Activated T-cell treated with anti-CD3 and anti-CD28 coated beads, Interleukin-2, amount 50 U/mL, for 72 hours (primary cell): ENCODE data around the gene HECTD4. TPM values are rescaled to one million over a fixed set of nuclear protein-coding genes. Genes with fewer than 3 reads are reported as not detected.
"Not testable (repeated sequence)": the region's sequence is repeated elsewhere in the genome, so short reads cannot be mapped to it uniquely, and the experiment has no call there.

Experiments used
- ATAC-seq, 2 donors: fragments of 150-1000 bp; cut with Tn5 transposase; replicated peaks in 1 of 2; 2 replicates each; pipeline ENCODE4 v1.10.0; 2021; ENCODE audit warnings: moderate library complexity in 2 of 2, mild to moderate bottlenecking in 1 of 2
- DNase-seq, 2 donors: peaks; one replicate each; pipeline ENCODE4 v3.0.0; 2021 to 2022; ENCODE audit warnings: mixed read lengths in 1 of 2
- H3K27ac Mint-ChIP-seq: one replicate; pipeline ENCODE4 v1.8.0; 2022; ENCODE audit warnings: mild to moderate bottlenecking, moderate library complexity, mixed read lengths
- H3K27me3 Mint-ChIP-seq: one replicate; pipeline ENCODE4 v1.8.0; 2022; ENCODE audit warnings: low read depth, mixed read lengths
- H3K36me3 Mint-ChIP-seq, 2 donors: one replicate each; pipeline ENCODE4 v1.8.0; 2022; ENCODE audit warnings: mixed read lengths in 2 of 2, mild to moderate bottlenecking in 1 of 2; ENCODE audit not compliant: insufficient read depth in 2 of 2
- H3K4me1 Mint-ChIP-seq: one replicate; pipeline ENCODE4 v1.8.0; 2022; ENCODE audit warnings: low read depth, mixed read lengths
- H3K4me3 Mint-ChIP-seq, 2 donors: one replicate each; pipeline ENCODE4 v1.8.0; 2022; ENCODE audit warnings: mild to moderate bottlenecking in 2 of 2, mixed read lengths in 2 of 2, moderate library complexity in 2 of 2
- H3K9me3 Mint-ChIP-seq, 2 donors: one replicate each; pipeline ENCODE4 v1.8.0; 2022; ENCODE audit warnings: mixed read lengths in 2 of 2
- total RNA-seq, 2 donors: library from RNA; stranded (reverse); gene quantifications; one replicate each; pipeline ENCODE4 v1.2.3, GENCODE V29; 2022

The HECTD4 gene
- total RNA-seq, 2 donors from 2014 or later, result 39.6 to 43.3 TPM

GRCh38 chr12:112357214-112357613 is 25.0 kb downstream of the HECTD4 start:
- Mint-ChIP-seq H3K36me3 (no peaks in the 10 kb centered on the region), H3K4me1 (peaks cover 19% of the 10 kb centered on the region), H3K9me3 (no peaks in the 10 kb centered on the region), H3K27ac (peak overlapping the region; percentile 54), H3K27me3 (no peaks in the 10 kb centered on the region), H3K4me3 (no peak overlapping the region)
- DNase-seq, result no peak
- no peak for ATAC-seq

DNA sequence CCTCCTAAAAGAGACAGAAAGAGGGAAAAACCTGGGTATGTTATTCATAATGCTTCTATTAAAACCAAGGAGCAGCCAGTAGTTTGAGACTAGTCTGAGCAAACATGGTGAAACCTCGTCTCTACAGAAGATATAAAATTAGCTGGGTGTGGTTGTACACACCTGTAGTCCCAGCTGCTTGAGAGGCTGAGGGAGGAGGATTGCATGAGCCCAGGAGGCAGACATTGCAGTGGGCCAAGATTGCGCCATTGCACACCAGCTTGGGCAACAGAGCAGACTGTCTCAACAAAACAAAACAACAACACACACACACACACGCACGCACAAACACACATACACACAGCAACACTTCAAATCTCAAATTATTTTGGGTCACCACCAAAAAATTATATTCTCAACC is 27.8 kb downstream of the HECTD4 start:
- no peaks in the 10 kb centered on the region for H3K9me3 Mint-ChIP-seq
- ATAC-seq (no peak), DNase-seq (no peak)
- H3K27me3 Mint-ChIP-seq, result no peaks in the 10 kb centered on the region
- no peak overlapping the region for H3K4me3 Mint-ChIP-seq
- no peaks in the 10 kb centered on the region for H3K36me3 Mint-ChIP-seq
- H3K27ac Mint-ChIP-seq, result no peak overlapping the region
- peaks cover 19% of the 10 kb centered on the region for H3K4me1 Mint-ChIP-seq

- H3K36me3 Mint-ChIP-seq, result no peaks in the 10 kb centered on the region
- ATAC-seq (no peak), DNase-seq (no peak)
- H3K27ac Mint-ChIP-seq, result no peak overlapping the region
- H3K9me3 Mint-ChIP-seq, result no peaks in the 10 kb centered on the region
- peaks cover 19% of the 10 kb centered on the region for H3K4me1 Mint-ChIP-seq
- H3K27me3 Mint-ChIP-seq, result no peaks in the 10 kb centered on the region
- H3K4me3 Mint-ChIP-seq, result no peak overlapping the region
Measured at GRCh38 chr12:112353393-112353792, 28.8 kb downstream of the HECTD4 start.

DNA sequence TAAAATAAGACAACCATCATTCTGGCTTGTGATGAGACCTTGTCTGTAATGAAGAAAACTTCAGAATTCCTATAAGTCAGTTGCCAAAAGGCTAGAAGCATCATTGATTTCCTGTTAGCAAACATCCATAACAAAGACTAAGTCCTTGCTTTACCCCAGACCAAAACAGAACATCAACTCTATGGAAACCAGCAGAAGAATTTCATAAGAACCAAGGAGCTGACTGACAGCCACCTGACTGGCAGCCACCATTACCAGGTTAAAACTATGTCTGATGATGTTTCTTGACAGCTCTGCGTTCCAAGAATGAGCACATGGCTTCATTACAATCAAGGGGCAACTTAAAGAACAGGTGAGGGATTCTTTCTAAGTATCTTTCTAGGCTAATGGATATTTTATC is 29.3 kb downstream of the HECTD4 start:
- H3K27ac Mint-ChIP-seq, result no peak overlapping the region
- no peak overlapping the region for H3K4me3 Mint-ChIP-seq
- DNase-seq (no peak), ATAC-seq (no peak)
- H3K4me1 Mint-ChIP-seq, result peaks cover 19% of the 10 kb centered on the region
- H3K9me3 Mint-ChIP-seq, result no peaks in the 10 kb centered on the region
- no peaks in the 10 kb centered on the region for H3K36me3 Mint-ChIP-seq
- no peaks in the 10 kb centered on the region for H3K27me3 Mint-ChIP-seq

GRCh38 chr12:112350593-112351592 is 31.3 kb downstream of the HECTD4 start:
- no peaks in the 10 kb centered on the region for H3K9me3 Mint-ChIP-seq
- DNase-seq (no peak), ATAC-seq (no peak)
- H3K27ac Mint-ChIP-seq, result no peak overlapping the region
- no peak overlapping the region for H3K4me3 Mint-ChIP-seq
- H3K27me3 Mint-ChIP-seq, result no peaks in the 10 kb centered on the region
- H3K36me3 Mint-ChIP-seq, result no peaks in the 10 kb centered on the region
- peaks cover 19% of the 10 kb centered on the region for H3K4me1 Mint-ChIP-seq

GRCh38 chr12:112349431-112349830 is 32.8 kb downstream of the HECTD4 start:
- Mint-ChIP-seq H3K36me3 (no peaks in the 10 kb centered on the region), H3K27ac (no peak overlapping the region), H3K4me1 (peaks cover 16% of the 10 kb centered on the region), H3K27me3 (no peaks in the 10 kb centered on the region), H3K4me3 (no peak overlapping the region), H3K9me3 (no peaks in the 10 kb centered on the region)
- no peak for ATAC-seq
- DNase-seq, result no peak

GRCh38 chr12:112348926-112349325 is 33.3 kb downstream of the HECTD4 start:
- not testable (repeated sequence) for H3K4me3 Mint-ChIP-seq, H3K27me3 Mint-ChIP-seq, H3K27ac Mint-ChIP-seq, ATAC-seq, DNase-seq, H3K36me3 Mint-ChIP-seq, H3K9me3 Mint-ChIP-seq
- peaks cover 18% of the 10 kb centered on the region for H3K4me1 Mint-ChIP-seq

GRCh38 chr12:112347581-112347982 is 34.6 kb downstream of the HECTD4 start:
- DNase-seq (no peak), ATAC-seq (peak in 1 of 2 donors; percentile 44)
- Mint-ChIP-seq H3K36me3 (no peaks in the 10 kb centered on the region), H3K27ac (no peak overlapping the region), H3K4me3 (no peak overlapping the region), H3K27me3 (no peaks in the 10 kb centered on the region), H3K9me3 (no peaks in the 10 kb centered on the region), H3K4me1 (peaks cover 11% of the 10 kb centered on the region)

DNA sequence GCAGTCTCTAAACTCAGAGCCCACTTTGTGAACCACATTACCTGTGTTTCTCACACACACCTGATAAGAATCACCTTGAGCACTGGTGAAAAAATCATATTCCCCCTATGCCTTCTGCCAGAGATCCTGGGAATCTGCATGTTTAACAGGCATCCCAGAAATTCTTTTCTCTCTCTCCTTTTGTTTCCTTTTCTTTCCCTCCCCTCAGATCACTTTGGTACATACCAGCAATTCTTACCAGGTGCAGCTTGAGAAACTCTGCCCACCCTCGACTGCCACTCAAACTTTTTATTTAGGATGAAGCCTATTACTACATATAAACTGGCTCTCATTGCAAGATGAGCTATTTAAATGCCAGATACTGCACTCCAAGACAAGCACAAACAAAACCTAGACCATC is 36.0 kb downstream of the HECTD4 start:
- Mint-ChIP-seq H3K4me1 (peaks cover 11% of the 10 kb centered on the region), H3K36me3 (no peaks in the 10 kb centered on the region), H3K9me3 (no peaks in the 10 kb centered on the region), H3K27me3 (no peaks in the 10 kb centered on the region), H3K27ac (no peak overlapping the region), H3K4me3 (no peak overlapping the region)
- DNase-seq, result no peak
- ATAC-seq, result no peak

- H3K4me3 Mint-ChIP-seq, result no peak overlapping the region
- DNase-seq (no peak), ATAC-seq (no peak)
- H3K36me3 Mint-ChIP-seq, result no peaks in the 10 kb centered on the region
- H3K9me3 Mint-ChIP-seq, result no peaks in the 10 kb centered on the region
- no peak overlapping the region for H3K27ac Mint-ChIP-seq
- H3K27me3 Mint-ChIP-seq, result no peaks in the 10 kb centered on the region
- peaks cover 11% of the 10 kb centered on the region for H3K4me1 Mint-ChIP-seq
Measured at GRCh38 chr12:112344220-112344619, 38.0 kb downstream of the HECTD4 start.

GRCh38 chr12:112342587-112342986 is 39.6 kb downstream of the HECTD4 start:
- Mint-ChIP-seq H3K27ac (no peak overlapping the region), H3K4me1 (peaks cover 11% of the 10 kb centered on the region), H3K4me3 (no peak overlapping the region), H3K36me3 (no peaks in the 10 kb centered on the region), H3K27me3 (no peaks in the 10 kb centered on the region), H3K9me3 (no peaks in the 10 kb centered on the region)
- ATAC-seq (no peak), DNase-seq (no peak)

- DNase-seq (no peak), ATAC-seq (no peak)
- Mint-ChIP-seq H3K9me3 (no peaks in the 10 kb centered on the region), H3K4me1 (peaks cover 11% of the 10 kb centered on the region), H3K4me3 (no peak overlapping the region), H3K27ac (no peak overlapping the region), H3K27me3 (no peaks in the 10 kb centered on the region), H3K36me3 (no peaks in the 10 kb centered on the region)
Measured at GRCh38 chr12:112341046-112341825, 41.0 kb downstream of the HECTD4 start.

DNA sequence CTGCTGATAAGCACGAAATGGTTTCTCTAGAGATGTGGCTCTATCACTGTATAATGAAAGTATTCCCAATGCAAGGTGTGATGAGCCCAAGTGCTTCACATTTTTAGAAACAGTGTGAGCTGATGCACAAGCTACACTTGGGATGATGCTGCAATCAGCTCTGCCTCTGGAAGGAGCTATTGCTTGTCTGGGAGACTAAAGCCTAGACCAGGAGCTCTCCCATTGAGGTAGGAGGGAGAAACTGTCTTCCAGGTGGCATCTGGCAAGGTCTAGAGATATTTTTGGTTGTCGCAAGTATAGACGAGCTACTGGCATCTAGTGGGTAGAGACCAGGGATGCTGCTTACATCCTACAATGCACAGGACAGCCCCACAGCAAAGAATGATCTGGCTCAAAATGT is 42.0 kb downstream of the HECTD4 start:
- H3K4me3 Mint-ChIP-seq, result no peak overlapping the region
- no peaks in the 10 kb centered on the region for H3K9me3 Mint-ChIP-seq
- H3K4me1 Mint-ChIP-seq, result peaks cover 11% of the 10 kb centered on the region
- H3K27me3 Mint-ChIP-seq, result no peaks in the 10 kb centered on the region
- no peak overlapping the region for H3K27ac Mint-ChIP-seq
- ATAC-seq (no peak), DNase-seq (no peak)
- H3K36me3 Mint-ChIP-seq, result no peaks in the 10 kb centered on the region
